ENCODE measurements around the gene GPBP1.

GRCh38 chr5:57259704-57260103 is 85.8 kb downstream of the GPBP1 start:
- TF ChIP-seq POLR2A (IDR thresholded peaks at IDR 0.05; ENCODE audit: low read depth, low read length) = no peak
- no peak for TF ChIP-seq POU2F2 (IDR thresholded peaks at IDR 0.05; ENCODE audit: low read depth, low read length)
- TF ChIP-seq TAF1 (IDR thresholded peaks at IDR 0.05; ENCODE audit: low read depth, low read length) = no peak

Measured in GM12891 (cell line).